Uterus (tissue), 2 donors: ENCODE results near the gene PAPPA2.

Experiments used
- POLR2A ChIP-seq, 2 donors: fragments of 450-650 bp; IDR thresholded peaks; one replicate each; pipeline ENCODE4 v1.6.1; 2016; ENCODE audit warnings: antibody characterized with exemption in 2 of 2, mild to moderate bottlenecking in 1 of 2, moderate library complexity in 1 of 2
- TF ChIP-seq, protein P1 (sequence below), 4 experiments: fragments of 200-600 bp in 2 of 4; fragments of 450-650 bp in 2 of 4; sonication (generic) in 2 of 4; IDR thresholded peaks; one replicate each; pipeline ENCODE4 v1.5.1; 2016 to 2019; ENCODE audit warnings: antibody characterized with exemption in 4 of 4, mild to moderate bottlenecking in 2 of 4, moderate library complexity in 1 of 4

GRCh38 chr1:176515310-176515709 lies 52.3 kb downstream of the PAPPA2 start:
- TF ChIP-seq, protein P1, sequence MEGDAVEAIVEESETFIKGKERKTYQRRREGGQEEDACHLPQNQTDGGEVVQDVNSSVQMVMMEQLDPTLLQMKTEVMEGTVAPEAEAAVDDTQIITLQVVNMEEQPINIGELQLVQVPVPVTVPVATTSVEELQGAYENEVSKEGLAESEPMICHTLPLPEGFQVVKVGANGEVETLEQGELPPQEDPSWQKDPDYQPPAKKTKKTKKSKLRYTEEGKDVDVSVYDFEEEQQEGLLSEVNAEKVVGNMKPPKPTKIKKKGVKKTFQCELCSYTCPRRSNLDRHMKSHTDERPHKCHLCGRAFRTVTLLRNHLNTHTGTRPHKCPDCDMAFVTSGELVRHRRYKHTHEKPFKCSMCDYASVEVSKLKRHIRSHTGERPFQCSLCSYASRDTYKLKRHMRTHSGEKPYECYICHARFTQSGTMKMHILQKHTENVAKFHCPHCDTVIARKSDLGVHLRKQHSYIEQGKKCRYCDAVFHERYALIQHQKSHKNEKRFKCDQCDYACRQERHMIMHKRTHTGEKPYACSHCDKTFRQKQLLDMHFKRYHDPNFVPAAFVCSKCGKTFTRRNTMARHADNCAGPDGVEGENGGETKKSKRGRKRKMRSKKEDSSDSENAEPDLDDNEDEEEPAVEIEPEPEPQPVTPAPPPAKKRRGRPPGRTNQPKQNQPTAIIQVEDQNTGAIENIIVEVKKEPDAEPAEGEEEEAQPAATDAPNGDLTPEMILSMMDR (IDR thresholded peaks at IDR 0.05): no peak
- TF ChIP-seq POLR2A (IDR thresholded peaks at IDR 0.05): no peak
